Measurements from ENCODE around the gene CAPN1. TPM values are rescaled to one million over a fixed set of nuclear protein-coding genes. Genes with fewer than 3 reads are reported as not detected.

CAPN1 gene
- total and polyA plus RNA-seq, 2 of the 13 experiments (the other 11 are each of a cell fraction or from before 2014, with no cell fraction given): 57.3 to 82.6 TPM

GRCh38 chr11:65188486-65188885 is 6.8 kb downstream of the CAPN1 start:
- H3K4me1 ChIP-seq (ENCODE audit: insufficient read depth, low read length): peaks cover 4% of the 10 kb centered on the region
- TF ChIP-seq ZNF552 (CRISPR knock-in tag; IDR thresholded peaks at IDR 0.05; ENCODE audit: borderline replicate concordance): no peak
- no peak for TF ChIP-seq ZNF136 (CRISPR knock-in tag; IDR thresholded peaks at IDR 0.05; ENCODE audit: low read depth)
- no peak overlapping the region for H3K4me2 ChIP-seq (ENCODE audit: low read depth, low read length)
- H3K36me3 ChIP-seq (replicated peaks in 1 of 2; ENCODE audit: control insufficient read depth in 1 of 2, insufficient read depth in 2 of 2, low read length in 2 of 2): peaks cover 8 to 44% of the 10 kb centered on the region in 2 experiments; a peak in 4 of 5 replicates
- no peak for DNase-seq (ENCODE audit: low spot score)
- in situ Hi-C loops (cut with HindIII; ENCODE audit: extremely low pct_ligation_motif_present, low pct_unique_long_range_greater_than_20kb) (no loop called here), intact Hi-C loops (cut with micrococcal nuclease; ENCODE audit: unreplicated experiment) (no loop called here)
- no peak overlapping the region for H3K9ac ChIP-seq (ENCODE audit: insufficient read depth, low read depth, low read length)
- no peaks in the 10 kb centered on the region for H4K20me1 ChIP-seq (ENCODE audit: insufficient read depth, low read length)
- no peak for ATAC-seq
- POLR2A ChIA-PET: no interaction called here
- H3K4me3 ChIP-seq (replicated peaks in 1 of 3; ENCODE audit: insufficient read depth in 1 of 3, low read depth in 2 of 3, low read length in 3 of 3): no peak overlapping the region
- no peak overlapping the region for H2AFZ ChIP-seq (ENCODE audit: low read length)
- no peaks in the 10 kb centered on the region for H3K27me3 ChIP-seq (ENCODE audit: control insufficient read depth in 1 of 2, insufficient read depth in 2 of 2, low read length in 2 of 2)
- CTCF ChIA-PET (ENCODE audit: low intra/inter-chr PET ratio, low total read pairs): no interaction called here
- FAIRE-seq: no peak
- no peak overlapping the region for H3K27ac ChIP-seq (ENCODE audit: extremely low read length, insufficient read depth, low read length)
- H3K79me2 ChIP-seq (ENCODE audit: insufficient read depth, low read length): peaks cover 3% of the 10 kb centered on the region
- no TSS peak for BruUV-seq (replicated peaks)
- H3K9me3 ChIP-seq (ENCODE audit: low read length): no peaks in the 10 kb centered on the region
- 97% methylated on average over 18 of the region's 18 CpGs for WGBS (ENCODE audit: low lambda C conversion rate)

DNA sequence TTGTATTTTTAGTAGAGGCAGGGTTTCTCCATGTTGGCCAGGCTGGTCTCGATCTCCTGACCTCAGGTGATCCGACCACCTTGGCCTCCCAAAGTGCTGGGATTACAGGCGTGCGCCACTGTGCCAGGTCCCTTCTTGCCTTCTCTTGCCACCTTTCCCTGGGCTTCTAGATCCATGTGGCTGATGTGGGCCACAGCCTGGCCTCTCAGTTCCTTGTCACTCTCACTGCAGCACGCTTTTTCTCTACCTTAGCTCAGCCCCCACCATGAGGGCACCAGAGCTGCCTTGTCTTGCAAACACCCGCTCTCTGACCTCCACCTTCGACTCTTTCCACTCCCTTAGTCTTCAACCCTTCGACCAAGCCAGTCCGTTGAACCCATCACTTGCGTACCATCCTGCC is 7.5 kb downstream of the CAPN1 start:
- H3K9ac ChIP-seq (ENCODE audit: insufficient read depth, low read depth, low read length): no peak overlapping the region
- CTCF ChIA-PET (ENCODE audit: low intra/inter-chr PET ratio, low total read pairs): no interaction called here
- in situ Hi-C loops (cut with HindIII; ENCODE audit: extremely low pct_ligation_motif_present, low pct_unique_long_range_greater_than_20kb): no loop called here
- TF ChIP-seq KDM2A (CRISPR knock-in tag; IDR thresholded peaks at IDR 0.05; ENCODE audit: borderline replicate concordance, low read depth) (no peak), ZNF256 (CRISPR knock-in tag; conservative IDR thresholded peaks at IDR 0.05) (no peak), TBL1XR1 (IDR thresholded peaks at IDR 0.05; ENCODE audit: borderline replicate concordance, low read length, partially characterized antibody) (no peak), FOXO4 (CRISPR knock-in tag; conservative IDR thresholded peaks at IDR 0.05) (no peak), AGO1 (IDR thresholded peaks at IDR 0.05; ENCODE audit: low read depth, low read length, poor library complexity, severe bottlenecking) (no peak), ZFX (CRISPR knock-in tag; IDR thresholded peaks at IDR 0.05; ENCODE audit: low read depth) (no peak), ZSCAN30 (CRISPR knock-in tag; IDR thresholded peaks at IDR 0.05) (no peak), SSRP1 (CRISPR knock-in tag; IDR thresholded peaks at IDR 0.05) (no peak), ZKSCAN1 (IDR thresholded peaks at IDR 0.05; ENCODE audit: low read length) (no peak), ZFP90 (CRISPR knock-in tag; IDR thresholded peaks at IDR 0.05; ENCODE audit: borderline replicate concordance) (no peak), CENPX (CRISPR knock-in tag; IDR thresholded peaks at IDR 0.05) (no peak), RFX5 (IDR thresholded peaks at IDR 0.05; ENCODE audit: low read depth, low read length) (no peak)
- TF ChIP-seq, protein P1, sequence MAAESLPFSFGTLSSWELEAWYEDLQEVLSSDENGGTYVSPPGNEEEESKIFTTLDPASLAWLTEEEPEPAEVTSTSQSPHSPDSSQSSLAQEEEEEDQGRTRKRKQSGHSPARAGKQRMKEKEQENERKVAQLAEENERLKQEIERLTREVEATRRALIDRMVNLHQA (CRISPR knock-in tag; IDR thresholded peaks at IDR 0.05): no peak
- TF ChIP-seq, protein P2, sequence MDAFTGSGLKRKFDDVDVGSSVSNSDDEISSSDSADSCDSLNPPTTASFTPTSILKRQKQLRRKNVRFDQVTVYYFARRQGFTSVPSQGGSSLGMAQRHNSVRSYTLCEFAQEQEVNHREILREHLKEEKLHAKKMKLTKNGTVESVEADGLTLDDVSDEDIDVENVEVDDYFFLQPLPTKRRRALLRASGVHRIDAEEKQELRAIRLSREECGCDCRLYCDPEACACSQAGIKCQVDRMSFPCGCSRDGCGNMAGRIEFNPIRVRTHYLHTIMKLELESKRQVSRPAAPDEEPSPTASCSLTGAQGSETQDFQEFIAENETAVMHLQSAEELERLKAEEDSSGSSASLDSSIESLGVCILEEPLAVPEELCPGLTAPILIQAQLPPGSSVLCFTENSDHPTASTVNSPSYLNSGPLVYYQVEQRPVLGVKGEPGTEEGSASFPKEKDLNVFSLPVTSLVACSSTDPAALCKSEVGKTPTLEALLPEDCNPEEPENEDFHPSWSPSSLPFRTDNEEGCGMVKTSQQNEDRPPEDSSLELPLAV (CRISPR knock-in tag; conservative IDR thresholded peaks at IDR 0.05; ENCODE audit: low read depth): no peak

More for the DNA sequence above, 7.5 kb downstream of the CAPN1 start:
- no peak overlapping the region for H3K27ac ChIP-seq (ENCODE audit: extremely low read length, insufficient read depth, low read length)
- POLR2A ChIA-PET: no interaction called here
- no peak overlapping the region for H2AFZ ChIP-seq (ENCODE audit: low read length)
- intact Hi-C loops (cut with micrococcal nuclease; ENCODE audit: unreplicated experiment): no loop called here
- DNase-seq (ENCODE audit: low spot score): no peak
- WGBS (ENCODE audit: low lambda C conversion rate): 90% methylated on average over 10 of the region's 10 CpGs
- no peaks in the 10 kb centered on the region for H3K79me2 ChIP-seq (ENCODE audit: insufficient read depth, low read length)
- ATAC-seq: no peak
- H3K4me1 ChIP-seq (ENCODE audit: insufficient read depth, low read length): no peaks in the 10 kb centered on the region
- no peak overlapping the region for H3K4me2 ChIP-seq (ENCODE audit: low read depth, low read length)
- H3K9me3 ChIP-seq (ENCODE audit: low read length): no peaks in the 10 kb centered on the region
- H3K27me3 ChIP-seq (ENCODE audit: control insufficient read depth in 1 of 2, insufficient read depth in 2 of 2, low read length in 2 of 2): no peaks in the 10 kb centered on the region
- peaks cover 8 to 44% of the 10 kb centered on the region in 2 experiments; a peak in 4 of 5 replicates for H3K36me3 ChIP-seq (replicated peaks in 1 of 2; ENCODE audit: control insufficient read depth in 1 of 2, insufficient read depth in 2 of 2, low read length in 2 of 2)
- H3K4me3 ChIP-seq (replicated peaks in 1 of 3; ENCODE audit: insufficient read depth in 1 of 3, low read depth in 2 of 3, low read length in 3 of 3): no peak overlapping the region
- no peaks in the 10 kb centered on the region for H4K20me1 ChIP-seq (ENCODE audit: insufficient read depth, low read length)
- no TSS peak for BruUV-seq (replicated peaks)
- FAIRE-seq: no peak
